ENCODE data around the gene SIAH1. TPM values are rescaled to one million over a fixed set of nuclear protein-coding genes. Genes with fewer than 3 reads are reported as not detected.
"Not testable (repeated sequence)": the region's sequence is repeated elsewhere in the genome, so short reads cannot be mapped to it uniquely, and the experiment has no call there.

Gene SIAH1
- total RNA-seq, 4 donors from 2014 or later, result 20.6 to 37.6 (median 34.4) TPM

GRCh38 chr16:48430890-48431289 is 45.7 kb upstream of the SIAH1 start:
- DNase-seq (ENCODE audit: low spot score in 2 of 2), result no peak
- WGBS, 2 donors, result 95 to 98% methylated on average over 3 of the region's 3 CpGs
- intact Hi-C loops (cut with DNase I; ENCODE audit: low total_unique reads), result no loop called here
- no peak overlapping the region for H3K4me3 ChIP-seq (ENCODE audit: low read depth, poor library complexity, severe bottlenecking)
- no peak for TF ChIP-seq POLR2A (IDR thresholded peaks at IDR 0.05)
- no peak for TF ChIP-seq CTCF (IDR thresholded peaks at IDR 0.05)

- intact Hi-C loops (cut with DNase I; ENCODE audit: low total_unique reads), result no loop called here
- no peak for DNase-seq (ENCODE audit: low spot score in 2 of 2)
- 42 to 82% methylated on average over 2 of the region's 2 CpGs for WGBS, 2 donors
- no peak overlapping the region for H3K4me3 ChIP-seq (ENCODE audit: low read depth, poor library complexity, severe bottlenecking)
- TF ChIP-seq CTCF (IDR thresholded peaks at IDR 0.05), result no peak
- TF ChIP-seq POLR2A (IDR thresholded peaks at IDR 0.05), result no peak
Measured at GRCh38 chr16:48426244-48427141, 41.3 kb upstream of the SIAH1 start.

- intact Hi-C loops (cut with DNase I; ENCODE audit: low total_unique reads), result no loop called here
- DNase-seq (ENCODE audit: low spot score in 2 of 2), result no peak
- TF ChIP-seq CTCF (IDR thresholded peaks at IDR 0.05) (no peak), POLR2A (IDR thresholded peaks at IDR 0.05) (no peak)
- 64 to 71% methylated on average over 2 of the region's 2 CpGs for WGBS, 2 donors
- no peak overlapping the region for H3K4me3 ChIP-seq (ENCODE audit: low read depth, poor library complexity, severe bottlenecking)
Measured at GRCh38 chr16:48422537-48422936, 37.3 kb upstream of the SIAH1 start.

GRCh38 chr16:48421741-48422140 is 36.5 kb upstream of the SIAH1 start:
- no peak overlapping the region for H3K4me3 ChIP-seq (ENCODE audit: low read depth, poor library complexity, severe bottlenecking)
- 69 to 78% methylated on average over 3 of the region's 3 CpGs for WGBS, 2 donors
- DNase-seq (ENCODE audit: low spot score in 2 of 2), result no peak
- intact Hi-C loops (cut with DNase I; ENCODE audit: low total_unique reads), result no loop called here
- TF ChIP-seq POLR2A (IDR thresholded peaks at IDR 0.05), result no peak
- TF ChIP-seq CTCF (IDR thresholded peaks at IDR 0.05), result no peak

- TF ChIP-seq CTCF (IDR thresholded peaks at IDR 0.05) (no peak), POLR2A (IDR thresholded peaks at IDR 0.05) (no peak)
- intact Hi-C loops (cut with DNase I; ENCODE audit: low total_unique reads), result no loop called here
- 57 to 67% methylated on average over 1 of the region's 1 CpG for WGBS, 2 donors
- DNase-seq (ENCODE audit: low spot score in 2 of 2), result no peak
- no peak overlapping the region for H3K4me3 ChIP-seq (ENCODE audit: low read depth, poor library complexity, severe bottlenecking)
Measured at GRCh38 chr16:48420437-48420836, 35.2 kb upstream of the SIAH1 start.

GRCh38 chr16:48416617-48417016 is 31.4 kb upstream of the SIAH1 start:
- intact Hi-C loops (cut with DNase I; ENCODE audit: low total_unique reads); DNase-seq (ENCODE audit: low spot score in 2 of 2); H3K4me3 ChIP-seq (ENCODE audit: low read depth, poor library complexity, severe bottlenecking): not testable (repeated sequence)
- 94 to 96% methylated on average over 17 to 21 of the region's 29 CpGs for WGBS, 2 donors

Measured in lower leg skin (tissue), 4 donors.